Naive B cell (primary cell): ENCODE measurements around the gene PRRT4. TPM values are rescaled to one million over a fixed set of nuclear protein-coding genes. Genes with fewer than 3 reads are reported as not detected.

ENCODE experiments used
- ATAC-seq, 2 donors: fragments of 150-1000 bp; cut with Tn5 transposase; 2 replicates each; pipeline ENCODE4 v1.10.0; 2021; ENCODE audit warnings: low read depth in 2 of 2, mild to moderate bottlenecking in 2 of 2, moderate library complexity in 2 of 2
- DNase-seq: peaks from one replicate; pipeline ENCODE4 v3.0.0; 2022
- H3K27ac Mint-ChIP-seq, 6 donors: one replicate each; pipeline ENCODE4 v1.8.0; 2020 to 2022; ENCODE audit warnings: mild to moderate bottlenecking in 6 of 6, mixed read lengths in 6 of 6, moderate library complexity in 5 of 6, inconsistent platforms in 2 of 6
- H3K27me3 Mint-ChIP-seq, 3 donors: one replicate each; pipeline ENCODE4 v1.8.0; 2021 to 2022; ENCODE audit warnings: mixed read lengths in 3 of 3, mild to moderate bottlenecking in 1 of 3
- H3K36me3 Mint-ChIP-seq, 2 donors: one replicate each; pipeline ENCODE4 v1.8.0; 2020 to 2022; ENCODE audit warnings: mixed read lengths in 2 of 2, inconsistent platforms in 1 of 2, mild to moderate bottlenecking in 1 of 2
- H3K4me1 Mint-ChIP-seq, 3 donors: one replicate each; pipeline ENCODE4 v1.8.0; 2020 to 2022; ENCODE audit warnings: mixed read lengths in 3 of 3, inconsistent platforms in 1 of 3, mild to moderate bottlenecking in 1 of 3, moderate library complexity in 1 of 3
- H3K4me3 Mint-ChIP-seq, 8 donors: one replicate each; pipeline ENCODE4 v1.8.0; 2020 to 2022; ENCODE audit warnings: mild to moderate bottlenecking in 8 of 8, mixed read lengths in 8 of 8, moderate library complexity in 8 of 8, inconsistent platforms in 2 of 8
- H3K9me3 Mint-ChIP-seq, 7 donors: one replicate each; pipeline ENCODE4 v1.8.0; 2020 to 2022; ENCODE audit warnings: mixed read lengths in 7 of 7, mild to moderate bottlenecking in 5 of 7, inconsistent platforms in 2 of 7, moderate library complexity in 1 of 7
- polyA plus RNA-seq, 6 donors: library from polyadenylated mRNA; unstranded; fragments of 300-500 nt; fragmentation: Illumina TruSeq; gene quantifications; one replicate each; pipeline ENCODE4 v1.2.3, GENCODE V29; 2021; ENCODE audit warnings: low read depth in 6 of 6

Gene PRRT4
- polyA plus RNA-seq, 6 donors from 2014 or later, result not detected

DNA sequence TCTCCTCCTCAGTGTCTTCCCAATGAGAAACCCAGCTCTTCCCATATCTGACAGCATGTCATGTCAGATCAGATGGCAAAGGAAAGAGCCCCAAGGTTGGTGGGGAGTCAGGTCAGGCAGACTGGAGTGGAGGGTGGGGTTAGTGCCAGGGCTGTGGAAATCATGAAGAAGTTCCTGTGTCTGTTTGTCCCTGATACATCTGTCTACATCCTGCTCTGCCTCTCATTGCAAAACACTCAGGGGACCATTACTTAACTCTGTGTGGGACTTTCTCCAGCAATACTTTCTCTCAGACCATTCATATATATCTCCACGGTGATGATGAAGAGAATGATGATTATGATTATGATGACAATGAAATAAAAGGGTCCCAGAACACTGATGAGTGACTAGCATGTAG lies 3.3 kb downstream of the PRRT4 start:
- Mint-ChIP-seq H3K4me3 (peak overlapping the region in 1 of 8 donors; percentile 19), H3K36me3 (peaks cover 0 to 4% of the 10 kb centered on the region in 2 donors), H3K4me1 (peaks cover 17 to 18% (median 18%) of the 10 kb centered on the region in 3 donors), H3K27me3 (peaks cover 44 to 76% (median 72%) of the 10 kb centered on the region in 3 donors), H3K9me3 (no peaks in the 10 kb centered on the region), H3K27ac (no peak overlapping the region)
- no peak for ATAC-seq
- DNase-seq, result no peak

DNA sequence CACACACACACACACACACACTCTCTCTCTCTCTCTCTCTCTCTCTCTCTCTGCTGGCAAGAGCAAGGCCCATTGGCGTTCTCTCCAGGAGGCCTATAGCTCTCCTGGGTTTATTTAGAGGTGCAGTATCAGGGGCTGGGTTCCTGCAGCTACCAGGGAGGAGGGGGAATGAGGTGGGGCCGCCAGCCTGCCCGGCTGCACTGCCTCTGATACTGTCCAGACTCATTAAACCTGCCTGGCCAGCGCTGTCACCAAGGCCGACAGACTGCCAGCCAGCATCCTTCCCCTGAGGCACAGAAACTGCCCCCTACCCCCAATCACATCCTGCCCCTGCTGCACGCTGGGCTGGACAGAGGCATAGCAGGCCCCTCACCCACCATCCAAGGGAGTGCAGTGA lies 4.3 kb downstream of the PRRT4 start:
- DNase-seq (no peak), ATAC-seq (no peak)
- no peaks in the 10 kb centered on the region for H3K9me3 Mint-ChIP-seq
- peaks cover 0 to 10% of the 10 kb centered on the region in 2 donors for H3K36me3 Mint-ChIP-seq
- H3K4me1 Mint-ChIP-seq, result peaks cover 16 to 21% (median 17%) of the 10 kb centered on the region in 3 donors
- H3K27me3 Mint-ChIP-seq, result peaks cover 41 to 74% (median 70%) of the 10 kb centered on the region in 3 donors
- no peak overlapping the region for H3K27ac Mint-ChIP-seq
- H3K4me3 Mint-ChIP-seq, result no peak overlapping the region

DNA sequence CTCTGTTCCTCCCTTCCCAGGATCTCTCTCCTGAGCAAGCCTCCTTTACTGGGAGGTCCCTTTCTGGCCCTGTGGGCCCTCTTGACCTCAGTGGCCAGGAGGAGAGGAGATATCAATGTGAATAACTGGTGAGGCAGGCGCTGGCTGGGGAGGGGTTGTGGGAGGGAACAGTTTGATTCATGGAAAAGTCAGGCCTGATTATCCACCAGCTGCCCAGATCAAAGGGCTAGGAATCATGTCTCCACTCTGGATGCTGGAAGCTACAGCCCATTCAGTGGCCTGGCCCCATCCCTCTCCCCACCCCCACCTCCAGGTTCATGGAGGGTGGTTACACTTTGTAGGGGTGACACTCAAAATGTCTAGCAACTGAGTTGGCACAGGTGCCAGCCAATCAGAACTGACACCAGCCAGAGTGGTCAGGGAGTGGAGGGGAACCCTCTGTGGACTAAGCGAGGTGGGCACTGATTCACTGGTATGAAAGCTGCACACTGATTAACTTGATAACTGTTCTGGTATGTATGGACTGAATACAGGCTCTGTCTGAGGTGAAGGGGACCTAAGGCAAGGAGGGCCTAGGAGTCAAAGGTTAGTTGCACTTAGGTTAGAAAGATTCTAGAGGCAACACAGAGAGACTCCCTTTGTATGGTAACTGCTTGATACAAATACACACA lies 4.8 kb downstream of the PRRT4 start:
- DNase-seq (no peak), ATAC-seq (no peak)
- Mint-ChIP-seq H3K4me1 (peaks cover 11 to 16% (median 12%) of the 10 kb centered on the region in 3 donors), H3K27me3 (peaks cover 36 to 68% (median 65%) of the 10 kb centered on the region in 3 donors), H3K4me3 (peak overlapping the region in 1 of 8 donors; percentile 41), H3K9me3 (no peaks in the 10 kb centered on the region), H3K36me3 (peaks cover 0 to 10% of the 10 kb centered on the region in 2 donors), H3K27ac (no peak overlapping the region)

DNA sequence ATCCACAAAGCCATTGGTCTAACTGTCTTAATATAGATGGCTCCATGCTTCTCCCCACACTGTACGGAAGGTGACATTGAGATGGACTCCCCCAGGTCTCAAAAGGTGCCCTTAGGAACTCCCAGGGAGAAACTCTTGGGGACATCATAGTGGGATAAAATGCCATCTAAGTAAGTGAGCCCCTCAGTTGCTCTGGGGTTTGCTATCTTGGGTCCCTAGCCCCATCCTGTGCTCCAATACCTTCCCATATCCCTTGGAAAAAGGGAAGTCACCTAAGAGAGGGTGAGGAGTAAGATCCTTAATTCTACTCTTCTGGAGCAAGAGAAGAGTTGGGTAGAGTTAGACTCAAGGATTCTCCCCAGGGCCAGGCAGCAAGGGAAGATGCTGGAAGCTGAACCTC lies 7.9 kb downstream of the PRRT4 start:
- Mint-ChIP-seq H3K27me3 (peaks cover 42 to 65% (median 62%) of the 10 kb centered on the region in 3 donors), H3K36me3 (peaks cover 0 to 10% of the 10 kb centered on the region in 2 donors), H3K9me3 (no peaks in the 10 kb centered on the region), H3K27ac (no peak overlapping the region), H3K4me1 (peaks cover 3 to 5% (median 4%) of the 10 kb centered on the region in 3 donors), H3K4me3 (peak overlapping the region in 3 of 8 donors; percentile 15 to 77 (median 51))
- no peak for ATAC-seq
- DNase-seq, result no peak

DNA sequence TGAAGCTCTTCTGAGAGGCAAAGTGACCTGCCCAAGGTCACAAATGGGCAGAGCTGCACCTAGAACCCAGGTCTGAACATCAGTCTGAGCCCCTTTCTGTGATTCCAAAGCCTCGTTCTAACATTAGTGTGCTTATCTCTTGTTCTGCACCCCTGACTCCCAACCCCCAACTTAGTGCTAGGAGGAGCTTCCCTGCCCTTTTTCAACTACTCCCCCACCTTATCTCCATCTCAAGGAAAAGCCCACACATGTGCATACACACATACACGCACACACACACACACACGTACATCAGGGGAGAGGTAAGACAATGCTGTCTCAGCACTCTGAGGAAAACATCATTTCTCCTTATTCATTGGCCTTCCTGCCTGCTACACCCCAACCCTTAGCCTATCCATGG lies 8.3 kb downstream of the PRRT4 start:
- Mint-ChIP-seq H3K27me3 (peaks cover 40 to 65% (median 60%) of the 10 kb centered on the region in 3 donors), H3K27ac (no peak overlapping the region), H3K9me3 (no peaks in the 10 kb centered on the region), H3K36me3 (peaks cover 0 to 10% of the 10 kb centered on the region in 2 donors), H3K4me1 (peaks cover 3 to 5% (median 4%) of the 10 kb centered on the region in 3 donors), H3K4me3 (peak overlapping the region; percentile 6 to 89 (median 47))
- no peak for DNase-seq
- ATAC-seq, result no peak

DNA sequence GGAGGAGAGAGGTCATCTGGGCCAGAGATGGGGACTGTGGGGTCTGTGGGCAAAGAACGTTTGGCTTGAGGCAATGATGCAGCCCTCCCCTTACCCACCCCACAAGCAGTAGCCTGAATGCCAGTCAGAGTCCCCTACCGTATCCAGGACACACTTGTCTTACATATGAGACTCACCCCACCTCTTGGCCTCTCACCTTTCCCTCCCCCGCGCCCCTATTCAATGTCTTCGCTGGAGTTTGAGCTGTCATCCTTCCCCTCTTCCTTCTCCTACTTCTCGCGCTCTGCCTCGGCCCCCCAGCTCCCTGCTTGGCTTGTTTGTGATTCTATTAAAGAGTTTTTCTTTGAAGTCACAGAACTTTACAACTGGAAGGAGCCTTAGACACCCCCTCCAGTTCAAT lies 8.9 kb downstream of the PRRT4 start:
- Mint-ChIP-seq H3K4me3 (peak overlapping the region; percentile 15 to 89 (median 60)), H3K4me1 (peaks cover 3 to 5% (median 4%) of the 10 kb centered on the region in 3 donors), H3K9me3 (no peaks in the 10 kb centered on the region), H3K36me3 (peaks cover 0 to 10% of the 10 kb centered on the region in 2 donors), H3K27me3 (peaks cover 39 to 67% (median 63%) of the 10 kb centered on the region in 3 donors), H3K27ac (no peak overlapping the region)
- DNase-seq (no peak), ATAC-seq (no peak)

DNA sequence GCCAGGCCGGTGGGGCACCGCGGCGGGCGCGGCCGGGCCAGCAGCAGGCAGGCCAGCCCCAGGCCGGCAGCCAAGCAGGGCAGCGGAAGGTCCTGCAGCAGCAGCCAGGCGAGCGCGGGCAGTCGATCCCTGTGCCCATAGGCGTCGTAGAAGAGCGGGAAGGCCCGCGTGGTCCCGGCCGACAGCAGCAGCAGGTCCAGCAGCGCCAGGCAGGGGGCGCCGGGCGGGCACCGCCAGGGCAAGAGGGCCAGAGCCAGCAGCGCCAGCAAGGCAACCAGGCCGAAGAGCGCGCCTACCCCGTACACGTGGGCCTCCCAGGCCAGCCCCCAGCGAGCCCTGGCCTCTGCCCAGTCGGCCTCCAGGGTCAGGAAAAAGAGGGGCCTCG lies 9.3 kb downstream of the PRRT4 start:
- DNase-seq, result no peak
- H3K36me3 Mint-ChIP-seq, result peaks cover 0 to 10% of the 10 kb centered on the region in 2 donors
- H3K9me3 Mint-ChIP-seq, result no peaks in the 10 kb centered on the region
- peaks cover 3 to 5% (median 4%) of the 10 kb centered on the region in 3 donors for H3K4me1 Mint-ChIP-seq
- ATAC-seq, result peak; percentile 57 to 62
- H3K27me3 Mint-ChIP-seq, result peaks cover 42 to 72% (median 67%) of the 10 kb centered on the region in 3 donors
- no peak overlapping the region for H3K27ac Mint-ChIP-seq
- H3K4me3 Mint-ChIP-seq, result peak overlapping the region in 1 of 8 donors; percentile 77

DNA sequence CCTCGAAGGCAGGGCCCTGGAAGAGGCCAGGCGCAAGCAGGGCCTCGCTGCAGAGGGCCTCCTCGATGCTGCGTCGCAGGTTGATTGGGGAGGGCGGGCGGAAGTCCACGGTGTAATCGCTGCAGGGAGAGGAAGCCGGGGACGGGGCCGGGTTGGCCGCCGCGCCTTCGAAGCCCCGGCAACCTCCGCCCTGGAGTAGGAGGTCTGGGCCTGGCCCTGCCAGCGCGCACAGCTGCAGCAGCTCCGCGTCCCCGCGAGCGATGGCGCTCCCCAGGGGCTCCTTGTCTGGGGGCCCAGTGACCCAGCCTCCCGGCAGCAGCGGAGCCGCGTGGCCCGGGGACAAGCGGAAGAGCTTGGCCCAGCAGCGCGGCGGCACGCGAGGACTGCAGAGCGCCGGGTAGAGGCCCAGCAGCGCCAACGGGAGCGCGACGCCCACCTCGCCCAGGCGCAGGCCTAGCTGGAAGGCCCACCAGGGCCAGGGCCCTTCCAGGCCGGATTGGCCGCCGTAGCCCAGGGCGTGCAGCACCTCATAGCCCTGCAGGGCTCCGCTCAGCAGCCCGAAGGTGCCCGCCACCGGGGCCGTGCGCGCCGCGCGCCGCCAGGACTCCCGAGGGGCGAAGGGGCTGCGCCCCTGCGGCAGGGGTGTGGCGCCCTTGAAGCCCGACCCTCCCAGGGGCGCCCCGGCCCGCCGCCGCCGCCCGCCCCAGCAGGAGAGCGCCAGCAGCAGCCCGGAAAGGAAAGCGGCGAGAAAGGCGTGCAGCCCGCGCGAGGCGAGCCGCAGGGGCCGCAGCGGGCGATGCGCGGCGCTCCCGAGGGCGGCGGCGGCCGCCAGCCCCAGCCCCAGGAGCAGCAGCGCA lies 10.0 kb downstream of the PRRT4 start:
- H3K4me1 Mint-ChIP-seq, result peaks cover 3 to 5% (median 4%) of the 10 kb centered on the region in 3 donors
- no peak overlapping the region for H3K27ac Mint-ChIP-seq
- DNase-seq (no peak), ATAC-seq (peak; percentile 45 to 47)
- peaks cover 42 to 72% (median 67%) of the 10 kb centered on the region in 3 donors for H3K27me3 Mint-ChIP-seq
- no peaks in the 10 kb centered on the region for H3K9me3 Mint-ChIP-seq
- peaks cover 0 to 10% of the 10 kb centered on the region in 2 donors for H3K36me3 Mint-ChIP-seq
- peak overlapping the region in 4 of 8 donors; percentile 25 to 67 (median 56) for H3K4me3 Mint-ChIP-seq

DNA sequence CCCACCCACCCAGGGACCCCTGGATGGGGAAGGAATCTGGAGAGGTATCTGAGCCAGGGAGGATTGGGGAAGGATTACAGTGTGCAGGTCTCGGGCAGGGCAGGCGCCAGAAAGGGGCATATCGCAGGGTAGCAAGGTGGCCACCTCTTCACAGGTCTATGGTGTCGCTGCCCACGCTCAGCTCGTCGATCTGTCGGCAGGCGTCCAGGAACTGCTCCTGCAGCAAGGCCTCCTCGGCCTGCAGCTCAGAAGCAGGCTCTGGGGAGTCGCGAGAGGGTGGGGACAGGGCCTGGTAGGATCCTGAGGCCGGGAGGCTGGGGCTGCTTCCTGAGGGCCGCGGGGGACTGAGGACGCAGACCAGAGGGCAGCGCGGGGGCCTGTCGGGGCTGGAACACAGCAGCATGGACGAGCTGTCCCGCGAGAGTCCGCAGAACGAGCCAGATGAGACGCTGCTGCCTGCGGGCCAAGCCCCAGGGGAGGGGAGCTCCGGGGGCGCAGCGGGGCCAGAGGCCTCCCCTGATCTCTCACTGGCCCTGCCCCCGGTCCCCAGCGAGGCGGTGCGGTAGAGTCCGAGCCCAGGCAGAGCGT lies 10.7 kb downstream of the PRRT4 start:
- Mint-ChIP-seq H3K27ac (no peak overlapping the region), H3K9me3 (no peaks in the 10 kb centered on the region), H3K27me3 (peaks cover 41 to 68% (median 64%) of the 10 kb centered on the region in 3 donors), H3K4me3 (peak overlapping the region in 7 of 8 donors; percentile 20 to 80 (median 61)), H3K4me1 (peaks cover 3 to 5% (median 4%) of the 10 kb centered on the region in 3 donors), H3K36me3 (peaks cover 0 to 10% of the 10 kb centered on the region in 2 donors)
- DNase-seq (no peak), ATAC-seq (no peak)

DNA sequence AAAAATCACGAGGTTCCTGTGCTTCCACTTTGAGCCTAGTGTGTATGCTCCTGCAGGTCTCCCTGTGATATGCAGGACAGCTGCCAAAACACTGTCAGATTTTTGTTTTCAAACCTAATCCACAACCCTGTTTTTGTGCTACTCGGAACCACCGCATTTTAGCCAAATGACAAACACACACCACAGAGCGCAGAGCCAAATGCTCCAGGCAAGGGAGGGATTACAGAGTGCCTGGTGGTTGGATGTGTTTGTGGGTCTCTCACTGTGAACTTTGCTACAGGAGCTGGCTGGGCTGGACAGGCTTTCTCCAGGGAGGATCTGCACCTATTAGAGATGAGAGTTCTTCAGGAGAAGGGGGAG lies 12.0 kb downstream of the PRRT4 start:
- no peaks in the 10 kb centered on the region for H3K9me3 Mint-ChIP-seq
- DNase-seq (no peak), ATAC-seq (no peak)
- peak overlapping the region in 3 of 8 donors; percentile 57 to 74 (median 69) for H3K4me3 Mint-ChIP-seq
- H3K27ac Mint-ChIP-seq, result no peak overlapping the region
- peaks cover 33 to 58% (median 56%) of the 10 kb centered on the region in 3 donors for H3K27me3 Mint-ChIP-seq
- peaks cover 3 to 5% (median 4%) of the 10 kb centered on the region in 3 donors for H3K4me1 Mint-ChIP-seq
- peaks cover 0 to 10% of the 10 kb centered on the region in 2 donors for H3K36me3 Mint-ChIP-seq

DNA sequence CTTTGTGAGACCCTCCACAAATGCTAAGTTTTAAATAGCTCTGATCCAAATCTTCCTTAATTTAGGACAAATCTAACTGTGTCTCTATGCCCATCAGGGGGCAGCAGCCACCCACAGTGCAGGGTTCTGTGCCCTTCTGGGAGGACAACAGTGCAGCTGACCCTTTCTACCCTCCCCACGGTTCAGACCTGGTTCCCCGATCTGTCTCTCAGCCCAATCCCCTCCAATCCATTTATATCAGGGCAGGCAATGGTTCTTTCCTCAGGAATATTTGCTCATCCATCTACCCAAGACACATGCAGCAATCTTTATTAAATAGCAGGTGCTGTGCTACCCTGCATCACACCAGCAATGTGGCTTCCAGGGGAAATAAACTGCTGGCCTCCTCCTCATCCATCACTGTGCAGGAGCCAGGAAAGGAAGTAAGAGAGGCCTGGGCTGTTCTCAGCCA lies 13.8 kb downstream of the PRRT4 start:
- peaks cover 19 to 41% (median 38%) of the 10 kb centered on the region in 3 donors for H3K27me3 Mint-ChIP-seq
- peak overlapping the region in 1 of 8 donors; percentile 55 for H3K4me3 Mint-ChIP-seq
- peak overlapping the region in 1 of 6 donors; percentile 50 for H3K27ac Mint-ChIP-seq
- no peaks in the 10 kb centered on the region for H3K9me3 Mint-ChIP-seq
- peaks cover 5 to 11% (median 6%) of the 10 kb centered on the region in 3 donors for H3K4me1 Mint-ChIP-seq
- no peak for DNase-seq
- H3K36me3 Mint-ChIP-seq, result peaks cover 0 to under 1% of the 10 kb centered on the region in 2 donors
- ATAC-seq, result no peak

DNA sequence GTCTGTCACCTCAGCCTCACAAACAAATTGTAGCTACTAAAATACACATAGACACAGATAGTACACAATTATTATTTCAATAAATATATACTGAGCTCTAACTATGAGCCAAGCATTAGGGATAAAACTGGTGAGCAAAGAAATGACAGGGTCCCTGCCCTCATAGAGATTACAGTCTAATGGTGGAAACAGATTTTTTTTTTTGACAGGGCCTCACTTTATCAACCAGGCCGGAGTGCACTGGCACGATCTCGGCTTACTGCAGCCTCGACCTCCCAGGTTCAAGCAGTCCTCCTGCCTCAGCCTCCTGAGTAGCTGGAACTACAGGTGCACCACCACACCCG lies 17.1 kb downstream of the PRRT4 start:
- H3K27me3 Mint-ChIP-seq, result peaks cover 13 to 22% (median 21%) of the 10 kb centered on the region in 3 donors
- no peak for DNase-seq
- ATAC-seq, result no peak
- H3K36me3 Mint-ChIP-seq, result no peaks in the 10 kb centered on the region
- H3K4me1 Mint-ChIP-seq, result peaks cover 9 to 33% (median 15%) of the 10 kb centered on the region in 3 donors
- no peaks in the 10 kb centered on the region for H3K9me3 Mint-ChIP-seq
- H3K4me3 Mint-ChIP-seq, result peak overlapping the region in 5 of 8 donors; percentile 47 to 99 (median 68)
- H3K27ac Mint-ChIP-seq, result no peak overlapping the region
